Gastrocnemius medialis (tissue), 4 donors: ENCODE measurements around the gene PID1.

Source experiments
- POLR2A ChIP-seq, 2 donors: fragments of 450-650 bp; IDR thresholded peaks; one replicate each; pipeline ENCODE4 v1.6.1; 2017; ENCODE audit warnings: antibody characterized with exemption in 2 of 2, mild to moderate bottlenecking in 2 of 2, moderate library complexity in 2 of 2
- TF ChIP-seq, protein P1 (sequence below), 5 experiments: fragments of 450-650 bp in 3 of 5; fragments of 200-600 bp in 2 of 5; sonication (generic) in 2 of 5; IDR thresholded peaks in 4 of 5; conservative IDR thresholded peaks in 1 of 5; 1 replicate in 4 of 5; 2 replicates in 1 of 5; pipeline ENCODE4 v1.5.1; 2016 to 2019; ENCODE audit warnings: antibody characterized with exemption in 5 of 5, mild to moderate bottlenecking in 3 of 5, moderate library complexity in 3 of 5

DNA sequence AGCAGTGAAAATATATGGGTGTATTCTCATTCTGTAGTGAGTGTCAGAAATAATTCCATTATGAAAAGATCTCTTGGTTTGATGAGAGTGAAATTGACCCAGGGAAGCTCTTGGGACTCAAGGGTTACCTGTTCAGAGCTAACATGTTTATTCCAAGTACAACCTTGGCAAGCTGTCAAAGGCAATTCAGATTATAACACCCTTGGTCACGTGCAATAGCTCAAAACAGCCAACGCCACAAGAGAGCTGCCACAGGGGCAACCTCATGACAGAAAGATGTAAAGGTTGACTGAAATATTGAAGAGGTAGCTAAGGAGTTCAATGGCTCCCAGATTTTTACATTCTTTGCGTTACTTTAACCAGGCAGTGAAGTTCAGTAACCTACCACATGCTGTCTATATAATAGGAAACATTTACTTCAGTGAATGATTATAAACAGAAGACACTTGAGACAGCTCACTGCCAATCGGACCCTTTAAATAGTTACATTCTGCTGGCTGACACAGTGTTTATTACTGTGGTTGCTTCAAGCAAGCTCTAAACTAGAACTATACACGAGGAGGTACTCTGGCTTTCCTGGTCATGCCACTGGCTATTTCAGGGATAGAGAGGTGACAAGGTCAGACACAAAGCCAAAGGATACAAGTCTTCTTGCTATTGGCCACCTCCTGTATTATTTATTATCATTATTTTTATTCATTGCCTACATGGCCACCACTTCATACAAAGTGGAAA lies 187.3 kb downstream of the PID1 start:
- TF ChIP-seq, protein P1, sequence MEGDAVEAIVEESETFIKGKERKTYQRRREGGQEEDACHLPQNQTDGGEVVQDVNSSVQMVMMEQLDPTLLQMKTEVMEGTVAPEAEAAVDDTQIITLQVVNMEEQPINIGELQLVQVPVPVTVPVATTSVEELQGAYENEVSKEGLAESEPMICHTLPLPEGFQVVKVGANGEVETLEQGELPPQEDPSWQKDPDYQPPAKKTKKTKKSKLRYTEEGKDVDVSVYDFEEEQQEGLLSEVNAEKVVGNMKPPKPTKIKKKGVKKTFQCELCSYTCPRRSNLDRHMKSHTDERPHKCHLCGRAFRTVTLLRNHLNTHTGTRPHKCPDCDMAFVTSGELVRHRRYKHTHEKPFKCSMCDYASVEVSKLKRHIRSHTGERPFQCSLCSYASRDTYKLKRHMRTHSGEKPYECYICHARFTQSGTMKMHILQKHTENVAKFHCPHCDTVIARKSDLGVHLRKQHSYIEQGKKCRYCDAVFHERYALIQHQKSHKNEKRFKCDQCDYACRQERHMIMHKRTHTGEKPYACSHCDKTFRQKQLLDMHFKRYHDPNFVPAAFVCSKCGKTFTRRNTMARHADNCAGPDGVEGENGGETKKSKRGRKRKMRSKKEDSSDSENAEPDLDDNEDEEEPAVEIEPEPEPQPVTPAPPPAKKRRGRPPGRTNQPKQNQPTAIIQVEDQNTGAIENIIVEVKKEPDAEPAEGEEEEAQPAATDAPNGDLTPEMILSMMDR (IDR thresholded peaks at IDR 0.05 in 4 of 5, conservative IDR thresholded peaks at IDR 0.05 in 1 of 5) = no peak
- no peak for TF ChIP-seq POLR2A (IDR thresholded peaks at IDR 0.05)
